Lower leg skin (tissue), 4 donors: Measurements from ENCODE around the gene RIPPLY3. TPM values are rescaled to one million over a fixed set of nuclear protein-coding genes. Genes with fewer than 3 reads are reported as not detected.

ENCODE experiments used
- DNase-seq, 2 donors: peaks; one replicate each; pipeline ENCODE4 v3.0.0-alpha.2; 2019; ENCODE audit warnings: low spot score in 2 of 2
- H3K4me3 ChIP-seq: fragments of 200-600 bp; sonication (generic); 2 replicates; pipeline ENCODE4 v1.5.1; 2017; ENCODE audit warnings: mild to moderate bottlenecking, low read depth; ENCODE audit not compliant: poor library complexity, severe bottlenecking
- POLR2A ChIP-seq, 2 donors: fragments of 450-650 bp; IDR thresholded peaks; one replicate each; pipeline ENCODE4 v1.6.1; 2016 to 2017; ENCODE audit warnings: antibody characterized with exemption in 2 of 2, mild to moderate bottlenecking in 1 of 2, moderate library complexity in 1 of 2
- WGBS, 2 donors: methylation state at CpG; one replicate each; pipeline ENCODE4 v1.1.5; 2018; 5-methylcytosine and 5-hydroxymethylcytosine counted together
- intact Hi-C: fragments of 100-400 bp; cut with DNase I; formaldehyde crosslinking; loops from one replicate; pipeline ENCODE4 v1.15.0; 2023; ENCODE audit warnings: low total_unique reads
- total RNA-seq, 4 donors: library from RNA; depleted of rRNA; stranded (reverse); fragments of >200 nt; gene quantifications; one replicate each; pipeline ENCODE4 v1.1.0, GENCODE V29; 2016
- TF ChIP-seq, protein P1 (sequence below), 3 donors: fragments of 450-650 bp; IDR thresholded peaks; one replicate each; pipeline ENCODE4 v1.5.1; 2016; ENCODE audit warnings: antibody characterized with exemption in 3 of 3, mild to moderate bottlenecking in 3 of 3, moderate library complexity in 2 of 3

Gene RIPPLY3
- total RNA-seq, 4 donors from 2014 or later = not detected

GRCh38 chr21:36980280-36981048 is 26.0 kb upstream of the RIPPLY3 start:
- 4 to 6% methylated on average over 43 to 47 of the region's 53 CpGs for WGBS, 2 donors
- no peak for DNase-seq
- intact Hi-C loops = no loop called here
- peak overlapping the region; percentile 29 for H3K4me3 ChIP-seq
- TF ChIP-seq, protein P1, sequence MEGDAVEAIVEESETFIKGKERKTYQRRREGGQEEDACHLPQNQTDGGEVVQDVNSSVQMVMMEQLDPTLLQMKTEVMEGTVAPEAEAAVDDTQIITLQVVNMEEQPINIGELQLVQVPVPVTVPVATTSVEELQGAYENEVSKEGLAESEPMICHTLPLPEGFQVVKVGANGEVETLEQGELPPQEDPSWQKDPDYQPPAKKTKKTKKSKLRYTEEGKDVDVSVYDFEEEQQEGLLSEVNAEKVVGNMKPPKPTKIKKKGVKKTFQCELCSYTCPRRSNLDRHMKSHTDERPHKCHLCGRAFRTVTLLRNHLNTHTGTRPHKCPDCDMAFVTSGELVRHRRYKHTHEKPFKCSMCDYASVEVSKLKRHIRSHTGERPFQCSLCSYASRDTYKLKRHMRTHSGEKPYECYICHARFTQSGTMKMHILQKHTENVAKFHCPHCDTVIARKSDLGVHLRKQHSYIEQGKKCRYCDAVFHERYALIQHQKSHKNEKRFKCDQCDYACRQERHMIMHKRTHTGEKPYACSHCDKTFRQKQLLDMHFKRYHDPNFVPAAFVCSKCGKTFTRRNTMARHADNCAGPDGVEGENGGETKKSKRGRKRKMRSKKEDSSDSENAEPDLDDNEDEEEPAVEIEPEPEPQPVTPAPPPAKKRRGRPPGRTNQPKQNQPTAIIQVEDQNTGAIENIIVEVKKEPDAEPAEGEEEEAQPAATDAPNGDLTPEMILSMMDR (IDR thresholded peaks at IDR 0.05) = no peak
- TF ChIP-seq POLR2A (IDR thresholded peaks at IDR 0.05) = no peak

GRCh38 chr21:36981049-36981391 is 25.5 kb upstream of the RIPPLY3 start:
- intact Hi-C loops = no loop called here
- H3K4me3 ChIP-seq = no peak overlapping the region
- 18 to 21% methylated on average over 2 of the region's 2 CpGs for WGBS, 2 donors

DNA sequence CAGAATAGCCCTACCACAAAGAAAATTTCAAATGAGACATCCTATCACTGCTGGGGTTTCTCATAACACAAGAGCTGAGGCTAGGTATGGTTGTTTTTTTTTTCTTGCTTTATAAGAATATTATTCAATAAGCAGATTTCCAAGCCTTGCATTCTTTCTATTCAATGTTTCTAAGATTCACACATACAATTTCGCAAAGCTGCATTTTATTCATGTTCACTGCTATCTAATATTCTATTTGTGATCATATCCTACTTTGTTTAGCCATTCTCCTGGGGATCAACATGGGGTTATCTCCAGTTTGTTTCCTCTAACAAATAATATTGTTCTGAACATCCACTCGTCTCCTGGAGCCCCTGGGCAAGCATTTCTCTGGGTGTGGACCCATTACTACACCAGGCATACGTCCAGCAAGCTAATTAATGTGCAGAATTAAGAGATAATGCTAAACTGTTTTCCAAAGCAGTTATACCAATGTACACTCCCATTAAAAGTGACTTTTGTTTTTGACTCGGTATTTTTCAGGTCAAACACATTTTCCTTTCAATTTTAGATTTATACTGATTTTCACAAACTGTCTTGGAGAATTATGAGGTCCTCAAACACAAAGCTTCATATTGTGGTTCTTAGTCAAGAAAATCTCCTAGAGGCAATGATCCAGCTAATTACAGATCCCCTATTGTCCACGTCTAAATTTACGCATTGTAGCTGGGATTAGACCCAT is 24.4 kb upstream of the RIPPLY3 start:
- no peak overlapping the region for H3K4me3 ChIP-seq
- intact Hi-C loops = no loop called here
- no peak for DNase-seq
- TF ChIP-seq, protein P1 (IDR thresholded peaks at IDR 0.05) = no peak
- no peak for TF ChIP-seq POLR2A (IDR thresholded peaks at IDR 0.05)
- WGBS, 2 donors = 42 to 53% methylated on average over 6 of the region's 6 CpGs

More at GRCh38 chr21:36981049-36981391, 25.5 kb upstream of the RIPPLY3 start:
- no peak for TF ChIP-seq POLR2A (IDR thresholded peaks at IDR 0.05)
- TF ChIP-seq, protein P1 (IDR thresholded peaks at IDR 0.05) = no peak
- no peak for DNase-seq

DNA sequence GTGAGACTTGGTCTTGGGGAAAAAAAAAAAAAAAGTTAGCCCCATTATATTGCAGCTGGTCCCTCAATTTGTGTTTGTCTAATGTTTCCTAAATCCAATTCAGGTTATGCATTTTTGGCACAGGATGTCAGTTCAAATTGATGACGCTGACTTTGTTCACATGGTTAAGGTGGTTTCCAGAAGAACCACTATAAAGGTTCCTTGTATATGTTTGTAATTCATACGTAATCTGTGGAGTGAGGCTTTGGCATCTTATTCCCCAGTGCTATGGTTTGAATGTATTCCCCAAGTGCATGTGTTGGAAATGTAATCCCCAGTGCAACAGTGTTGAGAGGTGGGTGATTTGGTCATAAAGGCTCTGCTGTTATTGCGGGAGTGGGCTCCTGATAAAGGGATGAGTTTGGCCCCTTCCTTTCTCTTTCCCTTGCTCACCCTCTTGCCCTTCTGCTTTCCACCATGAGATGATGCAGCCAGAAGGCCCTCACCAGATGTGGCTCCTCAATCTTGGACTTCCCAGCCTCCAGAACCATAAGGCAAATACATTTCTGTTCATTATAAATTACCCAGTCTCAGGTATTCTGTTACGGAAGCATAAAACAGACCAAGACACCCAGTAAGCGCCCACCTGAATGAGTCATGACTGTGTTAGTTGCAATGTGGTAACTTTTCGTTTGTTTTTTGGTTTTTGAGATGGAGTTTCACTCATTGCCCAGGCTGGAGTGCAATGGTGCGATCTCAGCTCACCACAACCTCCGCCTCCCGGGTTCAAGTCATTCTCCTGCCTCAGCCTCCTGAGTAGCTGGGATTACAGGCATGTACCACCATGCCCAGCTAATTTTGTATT is 20.5 kb upstream of the RIPPLY3 start:
- peak in 1 of 2 donors; percentile 49 for DNase-seq
- intact Hi-C loops = no loop called here
- 84 to 89% methylated on average over 9 of the region's 9 CpGs for WGBS, 2 donors
- no peak for TF ChIP-seq POLR2A (IDR thresholded peaks at IDR 0.05)
- TF ChIP-seq, protein P1 (IDR thresholded peaks at IDR 0.05) = no peak
- no peak overlapping the region for H3K4me3 ChIP-seq

- intact Hi-C loops = no loop called here
- DNase-seq = no peak
- TF ChIP-seq POLR2A (IDR thresholded peaks at IDR 0.05) = no peak
- TF ChIP-seq, protein P1 (IDR thresholded peaks at IDR 0.05) = no peak
Observed at GRCh38 chr21:36987845-36988244, 18.7 kb upstream of the RIPPLY3 start.

More at GRCh38 chr21:36987845-36988244, 18.7 kb upstream of the RIPPLY3 start:
- H3K4me3 ChIP-seq = no peak overlapping the region
